NCI-H82 treated with DMSO at 0.1 percent for 48 hours (cell line): ENCODE data around the gene SPC24.
"Not testable (repeated sequence)": the region's sequence is repeated elsewhere in the genome, so short reads cannot be mapped to it uniquely, and the experiment has no call there.

ENCODE experiments used
- DNase-seq: peaks from one replicate; lab custom pipeline; 2025; ENCODE audit not compliant: unreplicated experiment; lab: John Stamatoyannopoulos, UW

The SPC24 gene

DNA sequence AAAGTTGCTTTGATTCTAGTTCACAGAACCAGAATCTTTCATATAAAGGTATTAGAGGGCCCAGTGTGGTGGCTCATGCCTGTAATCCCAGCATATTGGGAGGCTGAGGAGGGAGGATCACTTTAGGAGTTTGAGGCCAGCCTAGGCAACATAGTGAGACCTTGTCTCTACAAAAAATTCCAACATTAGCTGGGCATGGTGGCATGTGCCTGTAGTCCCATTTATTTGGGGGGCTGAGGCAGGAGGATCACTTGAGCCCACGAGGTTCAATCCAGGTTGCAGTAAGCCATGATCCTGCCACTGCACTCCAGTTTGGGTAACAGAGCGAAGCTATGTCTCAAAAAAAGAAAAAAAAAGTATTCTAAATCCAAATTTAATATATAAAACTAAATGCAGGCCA, 57.3 kb downstream of the SPC24 start:
- DNase-seq: no peak

DNA sequence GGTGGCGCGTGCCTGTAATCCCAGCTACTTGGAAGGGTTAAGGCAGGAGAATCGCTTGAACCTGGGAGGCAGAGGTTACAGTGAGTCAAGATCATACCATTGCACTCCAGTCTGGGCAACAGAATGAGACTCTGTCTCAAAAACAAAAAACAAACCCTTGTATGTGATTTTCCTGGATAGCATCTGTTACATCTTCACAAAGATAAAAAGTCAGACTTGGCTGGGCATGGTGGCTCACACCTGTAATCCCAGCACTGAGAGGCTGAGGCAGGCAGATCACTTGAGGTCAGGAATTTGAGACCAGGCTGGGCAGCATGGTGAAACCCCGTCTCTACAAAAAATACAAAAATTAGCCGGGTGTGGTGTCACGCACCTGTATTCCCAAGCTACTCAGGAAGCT, 58.2 kb downstream of the SPC24 start:
- not testable (repeated sequence) for DNase-seq

- no peak for DNase-seq
These were observed 59.3 kb downstream of the SPC24 start for GRCh38 chr19:11096210-11096841.
